HG02981 (cell line): ENCODE data around the gene SPTBN1.

Experiments
- ATAC-seq: cut with Tn5 transposase; IDR thresholded peaks from one replicate; pipeline ENCODE4 v1.9.1; 2021; ENCODE audit warnings: mild to moderate bottlenecking, moderate library complexity; ENCODE audit not compliant: unreplicated experiment

The SPTBN1 gene

DNA sequence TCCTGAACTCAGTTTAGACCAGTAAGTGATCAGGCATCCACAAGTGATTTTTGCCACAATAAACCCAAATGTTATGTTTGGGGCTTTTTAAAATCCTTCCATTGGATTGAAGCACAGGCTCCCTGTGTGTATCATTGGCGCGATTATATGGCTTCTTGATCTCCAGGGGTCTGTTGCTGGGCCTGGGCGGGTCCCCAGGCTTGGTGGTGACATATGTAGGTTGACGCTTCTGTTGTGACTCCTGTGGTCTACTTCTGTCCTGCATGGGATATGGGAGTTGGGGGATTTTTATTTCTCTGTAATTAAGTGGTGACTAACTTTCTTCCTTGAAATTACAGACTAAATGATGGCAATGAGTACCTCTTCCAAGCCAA lies 211.1 kb downstream of the SPTBN1 start:
- no peak for ATAC-seq

DNA sequence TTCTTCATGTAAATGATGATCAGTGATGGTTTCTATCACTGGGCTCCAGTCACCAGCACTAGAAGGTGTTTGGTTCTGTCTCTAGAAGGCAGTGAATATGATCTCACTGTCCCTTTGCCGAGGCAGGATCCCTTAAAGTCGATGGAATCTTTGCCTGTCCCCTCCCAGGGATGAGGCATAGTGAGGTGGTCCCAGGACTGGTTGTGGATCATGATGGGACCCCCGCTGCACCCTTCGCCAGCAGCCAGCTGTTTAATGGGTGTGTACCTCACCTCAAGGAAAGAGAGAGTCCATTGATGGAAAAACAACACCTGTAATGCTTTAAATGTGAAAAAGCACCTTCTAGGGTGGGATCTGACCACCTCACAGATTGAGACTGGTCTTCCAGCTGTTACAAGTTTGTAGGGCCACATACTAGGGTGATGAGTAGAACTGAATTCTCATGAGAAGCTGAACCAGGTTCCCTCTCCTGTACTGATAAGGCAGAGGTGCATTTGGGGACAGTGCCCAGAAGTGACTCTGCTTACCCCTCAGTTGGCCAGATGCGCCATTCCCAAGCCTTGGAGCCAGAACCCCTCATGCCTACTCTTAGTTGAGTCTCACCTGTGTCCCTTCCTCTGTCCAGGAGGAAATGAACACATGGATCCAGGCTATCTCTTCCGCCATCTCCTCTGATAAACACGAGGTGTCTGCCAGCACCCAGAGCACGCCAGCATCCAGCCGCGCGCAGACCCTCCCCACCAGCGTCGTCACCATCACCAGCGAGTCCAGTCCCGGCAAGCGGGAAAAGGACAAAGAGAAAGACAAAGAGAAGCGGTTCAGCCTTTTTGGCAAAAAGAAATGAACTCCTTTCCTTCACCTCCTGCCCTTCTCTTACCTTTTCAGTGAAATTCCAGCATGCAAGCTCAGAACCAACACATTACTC lies 211.9 kb downstream of the SPTBN1 start:
- no peak for ATAC-seq

DNA sequence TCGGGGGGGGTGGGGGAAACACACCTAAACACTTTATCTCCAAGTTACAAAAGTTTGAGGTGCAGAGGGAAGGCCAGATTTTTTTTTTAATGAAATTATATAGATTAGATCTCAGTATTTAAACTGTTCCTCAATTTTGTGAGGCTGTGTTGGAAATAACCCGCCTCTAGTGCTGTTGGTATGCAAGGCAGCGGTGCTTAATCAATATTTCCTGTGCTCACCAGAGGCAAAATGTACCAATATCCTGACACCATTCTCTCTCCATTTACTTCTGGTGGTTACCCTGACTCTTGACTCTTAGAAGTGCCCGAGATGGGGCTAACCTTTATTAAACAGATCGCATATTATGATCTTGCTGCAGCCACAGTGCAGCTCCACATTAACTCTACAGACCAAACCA lies 212.6 kb downstream of the SPTBN1 start:
- ATAC-seq = no peak

DNA sequence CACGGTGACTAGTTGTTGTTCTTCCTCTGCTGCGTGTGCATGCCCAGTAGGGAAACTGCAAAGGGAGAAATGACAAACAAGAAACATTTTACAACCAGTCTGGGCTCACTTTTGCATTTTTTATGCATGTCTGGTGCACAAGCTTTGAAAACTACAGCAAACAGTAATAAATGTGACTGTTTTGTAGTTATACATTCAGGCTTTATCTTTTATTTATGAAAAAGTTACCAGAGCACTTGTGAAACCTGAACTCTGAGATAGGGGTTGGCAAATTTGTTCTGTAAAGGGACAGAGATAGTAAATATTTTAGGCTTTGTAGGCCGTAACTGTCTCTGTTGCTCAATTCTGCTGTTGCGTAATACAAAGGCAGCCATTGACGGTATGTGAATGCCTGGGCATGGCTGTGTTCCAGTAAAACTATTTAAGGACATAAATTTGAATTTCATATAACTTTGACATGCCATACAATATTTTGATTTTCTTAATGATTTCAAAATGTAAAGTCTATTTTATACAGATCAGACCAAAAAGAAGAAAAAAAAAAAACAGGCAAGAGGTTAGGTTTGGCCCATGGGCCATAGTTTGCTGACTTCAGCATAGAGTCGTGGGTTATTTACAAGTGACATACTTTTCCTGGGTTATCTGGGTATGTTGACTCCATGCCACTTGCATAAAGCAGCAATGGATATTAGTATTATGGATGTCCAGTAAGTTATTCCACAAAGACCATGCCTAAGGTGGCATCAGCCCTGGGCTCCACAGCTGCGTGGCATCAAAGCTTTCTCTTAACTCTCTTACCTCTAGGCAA lies 213.8 kb downstream of the SPTBN1 start:
- ATAC-seq = no peak

DNA sequence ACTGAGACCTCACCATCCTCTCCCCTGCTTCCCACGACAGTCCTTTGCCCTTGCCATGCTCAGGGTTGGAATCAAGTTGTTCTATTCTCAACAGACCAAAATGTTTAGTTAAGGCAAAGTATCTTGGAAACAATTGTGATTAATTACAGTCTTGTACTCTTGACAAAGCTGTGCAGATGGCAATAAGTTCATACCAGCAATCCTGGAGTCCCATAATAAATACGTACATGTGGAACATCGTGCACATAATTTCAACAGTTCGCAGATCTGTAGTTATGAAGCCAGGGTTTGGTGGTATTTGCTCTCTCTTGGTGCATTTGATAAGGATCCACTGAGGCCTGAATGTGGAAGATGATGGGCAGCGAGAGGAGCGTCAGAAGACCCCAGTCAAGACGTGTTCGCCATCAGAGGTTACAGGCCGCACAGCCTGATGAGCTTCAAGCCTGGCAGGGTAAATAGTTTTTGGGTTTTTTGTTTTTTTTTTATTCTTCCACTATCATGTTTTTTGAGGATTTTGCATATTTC lies 214.4 kb downstream of the SPTBN1 start:
- no peak for ATAC-seq

DNA sequence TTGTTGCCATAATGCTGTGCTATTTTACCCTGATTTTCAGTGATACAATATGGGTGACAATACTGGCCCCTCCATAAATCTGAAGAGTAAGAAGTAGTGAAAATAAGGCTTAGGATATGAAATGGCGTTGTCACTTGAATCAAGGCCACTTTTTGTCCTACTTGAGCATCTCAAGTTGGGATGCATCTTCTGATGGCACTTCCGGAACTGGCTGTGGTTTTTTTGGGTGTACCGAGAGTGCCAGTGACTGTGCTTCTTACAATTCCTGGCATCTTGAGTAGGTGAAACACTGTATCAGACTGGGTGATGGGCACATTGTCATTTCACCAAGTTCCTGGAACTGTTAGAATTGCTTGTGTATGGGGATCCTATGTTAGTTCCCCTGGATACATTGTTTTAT lies 214.9 kb downstream of the SPTBN1 start:
- no peak for ATAC-seq

DNA sequence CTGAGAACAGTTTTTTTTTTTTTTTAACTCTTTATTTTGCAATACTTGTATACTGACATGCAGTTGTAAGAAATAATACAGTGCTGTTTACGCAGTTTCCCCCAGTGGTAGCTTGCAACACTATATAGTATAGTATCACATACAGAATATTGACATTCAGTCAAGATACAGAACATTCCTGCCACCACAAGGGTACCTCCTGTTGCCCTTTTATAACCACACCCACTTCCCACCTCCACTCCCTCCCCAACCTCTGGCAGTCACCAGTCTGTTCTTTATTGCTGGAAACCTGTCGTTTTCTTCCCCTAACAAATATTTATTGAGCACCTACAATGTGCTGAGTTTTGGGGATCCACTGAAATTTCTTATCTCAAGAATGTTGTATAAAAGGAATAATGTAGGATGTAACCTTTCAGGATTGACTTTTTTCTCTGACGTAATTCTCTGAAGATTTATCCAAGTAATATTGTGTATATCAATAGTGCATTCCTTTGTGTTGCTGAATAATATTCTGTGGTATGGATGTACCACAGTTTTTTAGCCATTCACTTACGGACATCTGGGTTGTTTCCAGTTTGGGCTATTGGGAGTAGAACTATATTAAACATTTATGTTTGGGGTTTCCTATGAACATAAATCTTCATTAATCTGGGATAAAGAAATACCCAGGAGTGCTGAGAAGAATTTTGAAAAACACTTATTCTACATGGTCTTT lies 215.9 kb downstream of the SPTBN1 start:
- ATAC-seq = no peak

DNA sequence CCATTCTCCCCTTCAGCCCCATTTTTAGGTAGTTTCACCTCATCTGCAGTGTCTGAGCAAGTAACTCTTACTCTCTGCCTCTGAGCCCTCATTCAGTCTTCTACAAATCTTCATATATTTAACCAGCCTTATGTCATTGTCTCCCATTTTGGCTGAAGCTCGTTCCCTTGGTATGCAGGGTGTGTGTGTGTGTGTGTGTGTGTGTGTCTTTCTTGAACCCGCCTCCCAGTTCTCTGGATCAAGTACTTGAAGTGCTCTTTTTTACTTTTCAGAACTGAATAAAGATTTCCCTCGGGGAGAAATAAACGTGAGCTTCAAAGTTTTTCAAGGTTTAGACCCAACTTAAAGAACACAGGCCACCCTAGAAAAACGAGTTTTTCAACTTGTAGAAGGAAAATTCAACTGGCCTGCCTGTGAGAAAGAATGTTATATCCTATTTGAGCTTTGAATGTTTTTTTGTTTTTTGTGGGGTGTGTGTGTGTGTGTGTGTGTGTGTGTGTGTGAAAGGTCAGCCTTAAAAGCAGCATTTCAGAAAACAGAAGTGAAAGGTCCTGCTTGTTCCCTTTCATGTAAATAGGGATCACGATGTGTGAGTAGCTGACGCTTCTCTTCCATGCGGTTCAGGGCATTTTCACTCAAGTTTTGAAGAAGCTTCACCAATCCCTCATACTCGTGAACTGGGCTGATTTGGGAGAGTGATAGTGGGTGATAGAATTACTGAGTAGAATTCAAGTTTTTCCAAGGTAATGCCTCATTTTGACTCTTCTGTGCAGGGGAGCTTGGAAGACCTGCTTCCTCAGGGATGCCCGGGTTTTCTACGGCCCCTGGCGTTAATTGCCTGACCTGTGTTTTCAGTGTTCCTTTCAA lies 216.7 kb downstream of the SPTBN1 start:
- ATAC-seq = peak; percentile 51

DNA sequence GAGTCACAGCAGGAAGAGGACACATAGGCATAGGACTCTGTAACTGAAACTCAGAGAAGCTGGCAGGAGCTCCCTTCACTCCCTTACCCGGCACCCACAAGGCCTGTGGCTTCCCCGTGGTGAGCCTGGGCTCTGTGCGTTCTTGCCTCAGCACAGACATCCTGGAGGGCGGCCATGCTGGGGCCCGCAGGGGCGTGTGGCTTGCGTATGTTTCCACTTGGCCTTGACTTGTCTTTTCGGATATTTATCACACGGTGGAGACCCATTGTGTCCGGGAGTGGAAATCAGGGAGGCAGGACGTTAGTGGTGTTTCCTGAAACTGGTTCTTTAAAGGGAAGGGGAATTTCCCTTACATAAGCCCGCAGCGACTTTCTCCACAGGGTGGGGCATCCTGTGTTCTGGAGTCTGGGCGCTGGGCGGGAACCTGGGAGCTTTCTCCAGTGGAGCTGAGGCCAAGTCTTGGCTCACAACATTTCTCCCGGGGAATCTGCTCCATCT lies 217.4 kb downstream of the SPTBN1 start:
- ATAC-seq = peak; percentile 40

DNA sequence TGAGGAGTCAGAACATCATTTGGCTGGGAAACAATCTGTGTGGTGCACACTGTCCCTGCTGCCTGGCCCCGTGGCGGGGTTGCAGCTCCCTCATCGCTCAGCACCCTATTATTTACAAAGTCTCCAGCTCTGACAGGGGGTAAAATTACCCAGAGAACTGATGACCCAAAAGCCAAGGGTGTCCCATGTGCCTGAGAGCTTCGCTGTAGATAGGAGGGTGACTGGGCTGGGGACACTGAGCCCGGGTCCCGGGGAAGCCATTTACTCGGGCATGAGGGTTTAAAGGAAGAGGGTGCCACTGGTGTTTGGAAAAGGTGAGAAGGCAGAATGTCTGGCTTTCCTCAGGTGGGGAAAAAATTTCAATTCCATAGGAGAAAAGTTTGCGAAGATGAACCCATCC lies 219.2 kb downstream of the SPTBN1 start:
- no peak for ATAC-seq

DNA sequence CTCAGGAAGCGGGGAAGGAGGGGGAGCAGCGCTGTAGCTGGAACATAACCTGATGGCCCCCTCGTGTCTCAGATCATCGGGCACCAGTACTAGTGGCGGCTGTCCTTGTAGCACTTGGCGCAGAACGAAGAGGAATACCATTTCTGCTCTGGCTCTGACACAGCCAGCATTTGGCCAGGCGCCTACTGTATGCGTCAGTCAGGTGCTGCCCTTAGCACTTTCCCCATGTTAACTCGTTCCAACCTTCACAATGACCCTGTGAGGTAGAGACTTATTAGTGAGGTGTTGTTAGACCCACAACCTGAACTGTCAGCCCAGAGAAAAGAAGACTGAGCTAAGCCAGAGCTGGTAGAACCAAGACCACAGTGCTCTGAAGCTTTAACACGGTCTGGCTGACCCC lies 219.6 kb downstream of the SPTBN1 start:
- no peak for ATAC-seq

DNA sequence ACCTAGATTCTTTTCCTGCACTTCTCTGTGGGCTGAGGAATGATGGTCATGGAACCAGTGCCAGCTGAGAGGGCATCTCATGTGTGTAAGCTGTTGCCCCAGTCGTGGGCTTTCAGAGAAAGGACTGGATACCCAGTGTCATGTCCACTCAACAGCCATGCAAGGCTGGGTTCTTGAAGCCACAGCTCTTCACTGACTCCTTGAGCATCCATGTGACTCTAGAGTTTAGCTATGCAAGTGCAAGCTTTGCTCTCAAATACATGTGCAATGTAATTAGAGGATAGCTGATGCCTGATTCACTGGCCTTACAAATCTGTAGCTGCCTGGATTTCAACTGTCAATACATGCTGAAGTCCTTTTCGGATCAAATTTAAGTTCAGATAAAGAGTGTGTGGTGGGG lies 220.5 kb downstream of the SPTBN1 start:
- no peak for ATAC-seq

DNA sequence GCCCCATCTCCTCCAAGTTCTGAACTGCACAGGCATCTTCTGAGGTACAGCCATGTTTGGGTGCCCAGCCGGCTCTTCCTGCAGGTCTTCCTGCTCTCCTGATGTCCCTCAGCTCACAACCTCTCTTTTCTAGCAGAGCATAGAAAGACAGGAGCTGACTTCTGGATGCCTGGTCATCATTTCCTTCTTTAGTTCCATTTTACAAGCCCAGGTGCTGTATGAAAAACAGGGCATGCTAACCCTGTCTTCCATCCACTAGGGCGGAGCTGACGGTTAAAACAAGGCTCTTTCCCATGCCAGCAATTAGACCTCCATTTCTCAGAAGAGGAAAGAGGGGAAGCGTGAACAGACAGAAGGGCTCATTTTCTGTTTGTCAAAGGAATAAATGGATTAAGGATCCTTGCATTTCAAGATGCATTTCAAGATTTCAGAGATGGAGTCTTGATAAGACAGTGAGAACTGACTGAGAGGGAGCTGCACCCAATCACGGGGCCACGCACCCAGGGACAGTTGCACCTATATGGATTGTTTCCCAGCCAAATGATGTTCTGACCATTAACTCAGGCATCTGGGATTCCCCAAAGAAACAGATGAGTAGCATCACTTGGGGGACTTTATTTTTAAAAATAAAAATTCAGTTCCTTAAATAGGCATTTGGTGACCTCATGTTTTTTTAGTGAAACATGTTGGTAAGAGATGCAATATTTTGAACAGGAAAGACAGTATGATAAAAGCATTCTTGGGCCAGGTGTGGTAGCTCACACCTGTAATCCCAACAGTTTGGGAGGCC lies 221.5 kb downstream of the SPTBN1 start:
- ATAC-seq = no peak

DNA sequence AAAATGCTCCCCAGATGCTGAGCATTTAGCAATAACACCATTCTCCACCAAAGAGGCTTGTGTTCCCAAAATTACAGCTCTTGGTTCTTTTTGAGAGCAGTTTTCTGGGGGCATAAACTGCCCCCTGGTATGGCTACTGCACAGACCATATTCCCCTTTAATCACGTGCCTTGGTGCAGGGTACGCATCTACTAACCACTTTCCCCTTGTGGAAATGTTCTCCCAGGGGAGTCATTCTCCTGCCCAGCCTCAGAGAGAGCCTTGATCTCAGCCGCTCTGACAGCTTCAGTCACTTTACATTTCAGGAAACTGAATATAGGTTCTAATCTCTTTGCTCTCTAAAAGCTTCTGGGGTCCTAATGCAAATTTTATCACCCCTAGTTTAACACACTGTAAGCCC lies 222.6 kb downstream of the SPTBN1 start:
- ATAC-seq = no peak

DNA sequence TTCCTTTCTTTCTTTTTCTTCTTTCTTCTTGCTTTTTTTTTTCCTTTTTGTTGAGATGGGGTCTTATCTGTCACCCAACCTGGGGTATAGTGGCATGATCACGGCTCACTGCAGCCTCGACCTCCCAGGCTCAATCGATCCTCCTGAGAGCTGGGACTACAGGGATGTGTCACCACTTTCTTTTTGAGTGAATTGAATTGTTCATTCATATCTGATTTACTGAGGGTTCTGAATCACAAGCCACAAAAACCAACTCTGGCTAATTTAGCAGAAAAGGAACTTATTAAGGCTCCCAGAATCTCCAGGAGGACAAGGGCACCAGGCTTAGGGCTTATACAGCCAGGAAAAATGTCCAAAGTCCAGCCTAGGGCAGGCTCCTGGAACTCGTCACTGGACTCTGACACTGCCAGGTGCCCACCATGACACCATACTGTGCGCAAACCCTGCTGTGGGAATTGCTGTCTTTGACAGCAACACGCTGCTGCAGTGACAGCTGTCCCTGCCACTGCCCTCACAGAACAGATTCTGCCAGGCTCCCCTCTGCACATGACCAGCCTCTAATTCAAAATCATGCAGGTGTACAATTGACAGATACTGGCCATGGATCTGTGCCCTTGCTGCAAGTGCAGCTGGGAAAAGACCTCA lies 224.4 kb downstream of the SPTBN1 start:
- peak; percentile 74 for ATAC-seq

DNA sequence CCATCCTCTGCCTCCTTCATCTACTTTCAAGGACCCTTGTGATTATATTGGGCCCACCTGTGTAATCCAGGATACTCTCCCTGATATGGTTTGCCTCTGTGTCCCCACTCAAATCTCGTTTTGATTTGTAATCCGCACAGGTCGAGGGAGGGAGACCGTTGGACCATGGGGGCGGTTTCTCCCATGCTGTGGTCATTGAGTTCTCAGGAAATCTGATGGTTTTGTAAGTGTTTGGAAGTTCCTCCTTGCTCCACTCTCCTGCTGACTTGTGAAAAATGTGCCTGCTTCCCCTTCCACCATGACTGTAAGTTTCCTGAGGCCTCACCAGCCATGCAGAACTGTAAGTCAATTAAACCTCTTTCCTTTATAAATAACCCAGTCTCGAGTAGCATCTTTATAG lies 225.3 kb downstream of the SPTBN1 start:
- no peak for ATAC-seq

DNA sequence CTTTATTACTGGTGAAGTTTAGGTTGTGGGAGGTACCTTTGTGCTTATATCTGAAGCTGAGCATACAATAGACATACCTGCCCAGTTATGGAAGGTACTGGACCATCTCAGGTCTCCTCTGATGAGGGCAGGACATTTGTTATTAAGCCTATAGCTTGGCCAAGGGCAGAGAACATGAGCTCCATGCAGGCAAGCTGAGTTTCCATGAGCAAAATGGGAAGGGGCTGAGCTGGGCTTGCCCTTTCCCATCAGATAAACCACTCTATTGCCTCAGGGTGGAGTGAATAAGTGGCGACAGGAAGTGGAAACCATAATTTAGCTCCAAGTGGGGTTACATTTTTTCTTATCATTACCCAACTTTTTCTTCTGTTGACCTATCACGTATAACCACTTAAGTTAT lies 227.5 kb downstream of the SPTBN1 start:
- ATAC-seq = no peak

DNA sequence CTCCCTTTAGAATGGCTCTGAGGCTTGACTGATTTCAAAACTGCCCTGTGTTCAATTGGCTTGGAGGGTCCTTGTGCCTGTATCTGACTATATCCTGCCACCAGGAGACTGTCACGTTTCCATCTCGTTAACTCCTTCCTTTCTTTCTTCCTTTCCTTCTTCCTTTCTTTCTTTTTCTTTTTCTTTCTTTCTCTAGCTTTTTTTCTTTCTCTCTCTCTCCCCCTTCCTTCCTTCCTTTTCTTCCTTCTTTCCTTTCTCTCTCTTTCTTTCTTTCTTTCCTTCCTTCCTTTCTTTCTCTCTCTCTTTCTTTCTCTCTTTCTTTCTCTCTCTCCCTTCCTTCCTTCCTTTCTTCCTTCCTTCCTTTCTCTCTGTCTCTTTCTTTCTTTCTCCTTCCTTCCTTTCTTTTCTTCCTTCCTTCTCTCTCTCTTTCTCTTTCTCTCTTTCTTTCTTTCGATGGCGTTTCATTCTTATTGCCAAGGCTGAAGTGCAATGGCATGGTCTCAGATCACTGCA lies 229.2 kb downstream of the SPTBN1 start:
- no peak for ATAC-seq
